ENCODE data around the gene CLDN11.

Gene CLDN11

GRCh38 chr3:170418422-170419398, at the start of gene CLDN11:
Gene CLDN11, plus strand, starts transcription at chr3:170418868. Its CDS starts 199 bp downstream, at chr3:170419067.
- DNase-seq: no peak

DNA sequence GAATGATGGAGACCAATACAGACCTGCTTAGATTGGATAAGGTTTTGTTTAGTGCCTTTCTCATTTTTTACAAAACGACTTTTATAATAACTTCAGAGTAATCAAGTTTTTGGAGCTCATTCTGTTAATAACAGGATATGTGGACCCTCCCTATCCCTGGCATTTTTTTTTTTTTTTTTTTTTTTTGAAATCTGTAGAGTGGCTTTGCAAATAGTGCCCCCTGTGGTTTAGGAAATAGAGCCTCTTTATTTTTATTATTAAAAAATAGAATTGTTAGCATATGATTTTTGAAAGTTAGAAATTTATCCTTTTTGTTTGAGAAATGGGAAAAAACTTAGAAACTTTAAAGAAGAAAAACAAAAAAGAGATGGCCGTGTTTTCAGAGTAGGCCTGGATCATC, 49.7 kb upstream of the CLDN11 start:
- DNase-seq: no peak

DNA sequence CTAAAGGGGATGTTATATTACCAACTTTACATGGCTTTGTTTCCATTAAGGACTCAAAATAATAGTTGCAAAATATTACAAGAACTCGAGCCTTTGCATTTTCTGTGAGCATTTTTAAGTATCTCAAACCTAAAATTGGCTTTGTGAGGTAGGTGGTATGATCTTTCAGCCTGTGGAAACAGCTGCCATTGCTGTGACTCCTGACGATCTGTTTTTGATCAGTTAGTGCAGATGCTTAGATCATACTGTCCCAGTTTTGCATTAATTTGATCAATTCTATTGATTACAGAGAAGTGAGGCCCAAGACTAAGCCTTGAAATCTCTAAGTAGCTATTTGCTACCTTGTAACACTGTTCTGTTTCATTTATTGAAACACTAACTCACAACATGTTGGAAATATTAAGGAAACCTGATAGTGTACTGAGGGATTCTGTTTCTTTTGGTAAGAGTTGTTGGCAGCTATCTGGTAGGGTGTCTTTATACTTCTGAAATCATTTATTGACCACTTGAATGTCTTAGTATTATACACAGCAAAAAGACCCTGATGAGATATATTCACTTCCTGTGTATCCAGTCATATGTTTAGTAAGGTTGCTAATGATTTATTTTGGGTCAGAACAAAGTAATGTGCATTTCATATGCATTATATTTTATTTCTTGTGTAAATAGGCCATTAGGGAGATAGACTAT, 46.3 kb upstream of the CLDN11 start:
- no peak for DNase-seq

- no peak for DNase-seq
These were observed 35.1 kb upstream of the CLDN11 start for GRCh38 chr3:170383567-170383966.

DNA sequence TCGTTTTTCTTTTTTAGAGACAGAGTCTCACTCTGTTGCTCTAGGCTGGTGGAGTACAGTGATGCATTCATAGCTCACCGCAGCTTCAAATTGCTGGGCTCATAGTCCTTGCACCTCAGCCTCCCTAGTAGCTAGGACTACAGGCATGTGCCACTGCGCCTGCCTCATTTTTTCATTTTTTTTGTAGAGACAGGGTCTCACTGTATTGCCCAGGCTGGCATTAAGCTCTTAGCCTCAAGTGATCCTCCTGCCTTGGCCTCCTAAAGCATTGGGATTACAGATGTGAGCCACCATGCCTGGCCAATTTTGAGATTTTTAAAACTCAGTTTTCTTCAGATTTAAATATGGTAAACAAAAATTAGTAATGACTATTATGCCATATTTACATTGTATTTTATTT, 32.2 kb upstream of the CLDN11 start:
- DNase-seq: no peak

DNA sequence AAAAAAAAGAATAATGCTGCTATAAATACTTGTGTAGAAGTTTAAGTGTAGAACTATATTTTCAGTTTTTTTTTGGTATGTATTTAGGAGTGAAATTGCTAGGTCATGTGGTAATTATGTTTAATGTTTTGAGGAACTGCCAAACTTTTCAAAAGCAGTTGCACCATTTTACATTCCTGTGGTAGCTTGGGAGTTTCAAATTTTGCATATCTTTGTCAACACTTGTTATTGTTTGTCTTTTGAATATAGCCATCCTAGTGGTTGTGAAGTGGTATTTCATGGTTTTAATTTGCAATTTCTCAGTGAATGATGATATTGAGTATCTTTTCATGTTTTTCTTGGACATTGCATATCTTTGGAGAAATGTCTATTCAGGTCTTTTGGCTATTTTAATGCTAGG, 30.7 kb upstream of the CLDN11 start:
- DNase-seq: no peak

- no peak for DNase-seq
These were observed 27.6 kb upstream of the CLDN11 start for GRCh38 chr3:170391108-170391507.

DNA sequence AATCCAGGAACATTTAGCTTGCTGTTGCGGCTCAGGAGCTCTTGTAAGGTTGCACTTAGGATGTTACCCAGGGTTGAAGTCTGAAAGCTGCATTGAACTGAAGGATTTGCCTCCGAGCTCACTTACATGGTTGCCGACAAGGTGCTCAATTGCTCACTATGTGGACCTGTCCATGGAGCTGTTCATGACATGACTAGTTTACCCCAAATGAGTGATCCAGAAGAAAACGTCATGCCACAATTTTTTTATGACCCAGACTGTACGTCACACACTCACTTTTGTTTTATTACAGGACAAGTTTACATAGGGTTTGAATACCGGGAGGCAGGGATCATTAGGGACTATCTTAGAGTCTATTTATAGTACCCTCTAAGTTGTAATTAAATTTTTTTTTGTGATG, 21.0 kb upstream of the CLDN11 start:
- DNase-seq: no peak

GRCh38 chr3:170405101-170405500, 13.6 kb upstream of the CLDN11 start:
- DNase-seq: no peak

GRCh38 chr3:170410428-170411029, 8.1 kb upstream of the CLDN11 start:
- no peak for DNase-seq

DNA sequence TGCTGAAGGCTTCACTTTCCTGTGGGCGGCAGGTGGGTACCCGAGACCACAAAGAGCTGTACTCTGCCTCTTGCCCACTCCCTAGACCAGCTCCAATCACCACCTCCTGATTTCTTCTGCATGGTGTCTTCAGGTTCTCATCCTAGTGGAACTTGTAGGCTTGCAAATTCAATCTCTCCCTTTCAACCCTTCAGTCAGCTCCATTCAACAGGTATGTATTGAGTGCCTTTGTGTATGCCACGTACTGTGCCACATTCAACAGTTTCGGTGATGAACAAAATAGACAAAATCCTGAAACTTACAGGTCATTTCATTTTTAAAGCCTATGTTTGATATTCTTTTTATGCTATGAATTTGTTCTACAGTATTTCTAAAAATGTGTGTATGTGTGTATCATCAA, 5.4 kb upstream of the CLDN11 start:
- no peak for DNase-seq

- peak; percentile 68 for DNase-seq
These were observed 4.4 kb upstream of the CLDN11 start for GRCh38 chr3:170414202-170414663.

DNA sequence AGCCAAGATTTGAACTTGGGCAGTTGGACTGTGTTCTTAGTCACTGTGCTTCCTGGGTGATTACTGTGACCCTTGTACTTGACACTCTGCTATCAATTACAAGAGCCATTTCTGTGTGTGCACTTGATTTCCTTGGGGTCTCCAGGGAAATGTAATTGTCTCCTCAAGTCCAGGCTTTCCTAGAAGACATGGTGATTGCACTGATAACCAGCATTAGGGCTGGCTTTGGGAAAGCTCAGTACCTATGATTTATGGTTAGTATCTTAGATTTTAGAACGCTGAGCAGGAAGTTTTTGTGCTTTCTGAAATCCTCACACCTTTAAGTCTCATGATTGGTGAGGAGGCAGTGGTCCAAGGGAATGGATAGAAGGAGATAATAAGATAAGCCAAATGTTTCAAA, 1.6 kb upstream of the CLDN11 start:
- DNase-seq: no peak

DNA sequence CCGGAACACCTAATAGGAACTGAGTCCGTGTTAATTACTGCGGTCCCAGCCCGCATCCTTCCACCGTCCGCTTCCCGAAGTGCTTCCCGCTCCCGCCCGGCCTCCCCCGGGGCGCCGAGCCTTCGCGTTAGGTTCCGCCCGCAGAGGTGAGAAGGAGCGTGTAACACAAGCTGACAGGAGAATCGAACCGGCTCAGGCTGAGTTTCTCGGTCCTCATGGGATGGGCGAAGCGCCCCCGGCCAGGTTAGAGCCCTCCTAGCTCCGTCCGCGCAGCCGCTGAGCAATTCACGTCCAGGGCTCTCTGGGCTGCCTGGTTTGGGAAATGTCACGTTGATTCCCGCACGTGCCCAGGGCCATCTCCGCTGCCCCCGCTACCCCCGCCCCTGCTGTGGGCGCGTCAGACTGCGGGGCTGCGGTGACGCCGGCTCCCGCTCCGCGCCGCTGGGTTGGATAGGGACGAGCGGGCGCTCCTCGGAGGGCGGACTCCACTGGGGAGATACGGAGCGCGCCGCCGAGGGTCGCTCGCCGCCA, 954 bp downstream of the CLDN11 start:
- DNase-seq: no peak

GRCh38 chr3:170420307-170420821, 1.7 kb downstream of the CLDN11 start:
- DNase-seq: no peak

DNA sequence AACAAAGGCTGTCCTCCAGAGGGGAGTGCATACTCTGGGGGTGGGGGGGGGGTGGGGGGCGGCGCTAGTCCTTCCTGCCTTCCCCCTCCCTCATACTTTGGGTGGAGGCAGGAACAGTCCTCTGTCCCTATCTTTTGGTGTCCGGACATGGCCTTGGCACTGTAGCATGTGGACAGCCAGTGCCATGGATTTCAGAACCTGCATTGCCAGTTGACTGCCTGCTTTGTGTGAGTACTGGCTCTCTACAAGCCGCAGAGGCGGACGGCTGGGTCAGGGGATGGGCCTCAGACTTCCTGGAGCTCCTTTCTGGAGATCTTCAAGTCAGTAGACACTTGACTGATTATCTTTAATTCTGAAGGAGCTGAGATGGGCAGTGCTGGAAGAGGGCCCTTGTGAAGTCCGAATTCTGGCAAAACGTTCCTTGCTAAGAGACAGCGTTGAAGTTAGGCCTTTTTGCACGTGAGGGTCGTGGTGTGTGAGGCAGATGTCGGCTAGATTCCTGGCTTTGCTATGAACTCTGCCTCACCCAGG, 2.5 kb downstream of the CLDN11 start:
- DNase-seq: no peak

- no peak for DNase-seq
These were observed 3.1 kb downstream of the CLDN11 start for GRCh38 chr3:170421758-170422157.

GRCh38 chr3:170423001-170423615, 4.4 kb downstream of the CLDN11 start:
- DNase-seq: no peak

GRCh38 chr3:170424879-170425278, 6.2 kb downstream of the CLDN11 start:
- no peak for DNase-seq

GRCh38 chr3:170425491-170426239, 7.0 kb downstream of the CLDN11 start:
- no peak for DNase-seq

- no peak for DNase-seq
These were observed 7.7 kb downstream of the CLDN11 start for GRCh38 chr3:170426240-170426797.
